Testis (tissue), 2 donors: ENCODE results near the gene GRPR.

ENCODE experiments used
- POLR2A ChIP-seq: fragments of 450-650 bp; IDR thresholded peaks from one replicate; pipeline ENCODE4 v1.6.1; 2017; ENCODE audit warnings: antibody characterized with exemption, mild to moderate bottlenecking, moderate library complexity
- TF ChIP-seq, protein P1 (sequence below), 3 experiments: fragments of 450-650 bp in 2 of 3; fragments of 200-600 bp in 1 of 3; sonication (generic) in 1 of 3; IDR thresholded peaks; one replicate each; pipeline ENCODE4 v1.5.1; 2016 to 2019; ENCODE audit warnings: antibody characterized with exemption in 3 of 3, mild to moderate bottlenecking in 2 of 3, moderate library complexity in 1 of 3

DNA sequence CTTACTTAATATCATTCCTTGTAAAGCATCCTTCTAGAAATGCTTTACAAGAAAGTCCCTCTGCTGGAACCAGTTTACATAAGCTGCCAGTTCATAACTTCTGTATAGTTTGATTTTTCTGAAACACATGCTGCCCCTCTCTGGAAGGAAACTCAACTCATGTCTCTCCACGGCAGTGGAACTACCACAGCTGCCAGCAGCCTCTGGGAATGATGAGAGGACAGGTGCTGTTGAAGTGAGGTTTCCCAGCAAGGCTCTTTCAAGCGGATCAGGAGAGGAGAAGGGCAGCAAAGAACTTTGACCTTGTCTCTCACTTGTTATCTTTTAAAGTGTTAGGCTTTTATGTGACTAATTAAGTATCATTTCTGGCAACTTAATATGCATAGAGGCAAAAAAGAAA is 7.3 kb downstream of the GRPR start:
- TF ChIP-seq, protein P1, sequence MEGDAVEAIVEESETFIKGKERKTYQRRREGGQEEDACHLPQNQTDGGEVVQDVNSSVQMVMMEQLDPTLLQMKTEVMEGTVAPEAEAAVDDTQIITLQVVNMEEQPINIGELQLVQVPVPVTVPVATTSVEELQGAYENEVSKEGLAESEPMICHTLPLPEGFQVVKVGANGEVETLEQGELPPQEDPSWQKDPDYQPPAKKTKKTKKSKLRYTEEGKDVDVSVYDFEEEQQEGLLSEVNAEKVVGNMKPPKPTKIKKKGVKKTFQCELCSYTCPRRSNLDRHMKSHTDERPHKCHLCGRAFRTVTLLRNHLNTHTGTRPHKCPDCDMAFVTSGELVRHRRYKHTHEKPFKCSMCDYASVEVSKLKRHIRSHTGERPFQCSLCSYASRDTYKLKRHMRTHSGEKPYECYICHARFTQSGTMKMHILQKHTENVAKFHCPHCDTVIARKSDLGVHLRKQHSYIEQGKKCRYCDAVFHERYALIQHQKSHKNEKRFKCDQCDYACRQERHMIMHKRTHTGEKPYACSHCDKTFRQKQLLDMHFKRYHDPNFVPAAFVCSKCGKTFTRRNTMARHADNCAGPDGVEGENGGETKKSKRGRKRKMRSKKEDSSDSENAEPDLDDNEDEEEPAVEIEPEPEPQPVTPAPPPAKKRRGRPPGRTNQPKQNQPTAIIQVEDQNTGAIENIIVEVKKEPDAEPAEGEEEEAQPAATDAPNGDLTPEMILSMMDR (IDR thresholded peaks at IDR 0.05), result no peak
- no peak for TF ChIP-seq POLR2A
